Anterior cingulate cortex (tissue), 58 donors: ENCODE data around the gene NEK9.

Source experiments
- DNase-seq, 58 donors: peaks; one replicate each; lab custom pipeline; 2025; lab: John Stamatoyannopoulos, UW

Gene NEK9

GRCh38 chr14:75119056-75119455, 7.8 kb downstream of the NEK9 start:
- DNase-seq, result no peak

- no peak for DNase-seq
Observed at GRCh38 chr14:75113932-75114539, 12.8 kb downstream of the NEK9 start.

DNA sequence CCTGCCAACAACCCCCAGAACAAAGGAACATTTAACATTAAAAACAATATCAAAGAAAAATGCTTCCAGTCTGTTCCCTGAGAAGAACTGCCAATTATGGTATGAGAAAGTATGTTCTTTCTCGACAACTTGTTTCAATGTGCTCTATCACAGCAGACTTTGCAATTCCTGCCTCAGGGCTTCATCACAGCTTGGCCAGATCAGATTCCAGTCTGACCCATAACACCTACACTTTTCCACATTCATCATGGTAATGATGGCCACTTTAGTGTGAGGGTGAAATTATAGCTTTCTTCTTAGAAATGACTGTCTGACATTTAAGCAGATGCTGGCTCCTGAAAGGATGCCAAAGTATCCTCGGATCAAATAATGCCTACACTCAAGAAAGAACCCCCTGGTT, 17.0 kb downstream of the NEK9 start:
- no peak for DNase-seq

GRCh38 chr14:75107186-75107585, 19.7 kb downstream of the NEK9 start:
- DNase-seq, result no peak

DNA sequence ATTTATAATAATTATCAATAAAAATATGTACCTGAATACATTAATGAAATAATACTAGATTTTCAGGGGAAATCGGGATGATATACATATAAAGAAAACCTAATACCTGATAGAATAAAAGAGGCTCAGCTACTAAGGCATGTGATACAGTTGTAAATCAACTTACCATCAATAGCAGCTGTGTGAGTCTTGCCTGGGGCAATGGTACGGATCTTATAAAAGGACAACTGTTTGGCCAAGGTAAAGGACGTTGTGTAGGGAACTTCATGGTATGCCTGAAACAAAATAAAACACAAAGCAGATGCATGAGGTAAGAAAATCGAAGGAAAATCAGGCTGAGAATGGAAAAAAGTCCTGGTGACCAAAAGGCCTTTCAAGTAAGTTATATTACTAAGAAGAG, 25.4 kb downstream of the NEK9 start:
- no peak for DNase-seq

DNA sequence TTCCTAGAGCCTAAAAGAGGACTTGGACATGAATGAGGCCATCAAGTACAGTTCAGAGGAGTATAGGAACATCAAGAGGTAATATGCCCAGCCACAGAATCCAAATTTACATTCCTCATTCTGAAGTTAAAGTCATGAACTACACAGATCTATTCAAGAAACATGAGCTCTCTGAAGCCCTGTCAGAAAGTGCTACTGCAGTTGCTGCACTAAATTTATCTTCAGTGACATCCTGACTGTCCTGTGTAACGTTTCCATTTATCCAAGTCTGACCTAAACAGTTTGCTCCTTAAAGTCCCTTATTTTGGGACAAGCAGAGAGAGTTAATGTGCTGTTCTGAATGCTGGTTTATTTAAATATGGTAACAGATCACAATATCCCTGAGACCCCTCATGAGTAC, 28.2 kb downstream of the NEK9 start:
- DNase-seq, result no peak

- no peak for DNase-seq
Observed at GRCh38 chr14:75098212-75098611, 28.6 kb downstream of the NEK9 start.

GRCh38 chr14:75096959-75097358, 29.9 kb downstream of the NEK9 start:
- DNase-seq, result no peak

DNA sequence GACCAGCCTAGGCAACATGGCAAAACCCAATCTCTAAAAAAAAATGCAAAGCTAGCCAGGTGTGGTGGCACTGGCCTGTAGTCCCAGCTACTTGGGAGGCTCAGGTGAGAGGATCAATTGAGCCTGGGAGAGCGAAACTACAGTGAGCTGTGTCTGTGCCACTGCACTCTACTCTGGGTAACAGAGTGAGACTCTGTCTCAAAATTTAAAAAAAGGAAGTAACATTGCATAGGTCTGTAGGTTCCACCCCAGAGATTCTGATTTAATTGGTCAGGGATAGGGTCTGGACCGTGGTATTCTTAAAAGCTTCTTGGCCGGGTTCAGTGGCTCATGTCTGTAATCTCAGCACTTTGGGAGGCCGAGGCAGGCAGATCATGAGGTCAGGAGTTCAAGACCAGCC, 31.2 kb downstream of the NEK9 start:
- DNase-seq, result no peak

DNA sequence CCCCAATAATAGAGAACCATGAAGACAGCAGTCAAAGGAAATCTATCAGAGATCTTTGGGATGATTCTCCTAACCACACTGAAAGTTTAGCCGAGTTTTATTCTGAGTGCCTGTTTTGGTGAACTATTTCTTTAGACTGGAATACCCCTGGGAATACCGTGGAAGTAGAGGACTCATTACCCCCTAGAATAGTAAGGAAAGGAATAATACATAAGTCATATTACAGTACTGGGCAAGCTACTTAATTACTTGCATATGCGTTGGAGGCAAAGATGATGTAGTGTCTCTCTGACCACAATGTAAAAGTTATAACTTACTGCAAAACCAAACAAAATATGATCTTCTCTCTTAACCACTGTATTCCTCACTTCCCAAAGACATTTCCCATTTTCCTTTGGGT, 32.0 kb downstream of the NEK9 start:
- DNase-seq, result no peak

- DNase-seq, result no peak
Observed at GRCh38 chr14:75092698-75093097, 34.1 kb downstream of the NEK9 start.

DNA sequence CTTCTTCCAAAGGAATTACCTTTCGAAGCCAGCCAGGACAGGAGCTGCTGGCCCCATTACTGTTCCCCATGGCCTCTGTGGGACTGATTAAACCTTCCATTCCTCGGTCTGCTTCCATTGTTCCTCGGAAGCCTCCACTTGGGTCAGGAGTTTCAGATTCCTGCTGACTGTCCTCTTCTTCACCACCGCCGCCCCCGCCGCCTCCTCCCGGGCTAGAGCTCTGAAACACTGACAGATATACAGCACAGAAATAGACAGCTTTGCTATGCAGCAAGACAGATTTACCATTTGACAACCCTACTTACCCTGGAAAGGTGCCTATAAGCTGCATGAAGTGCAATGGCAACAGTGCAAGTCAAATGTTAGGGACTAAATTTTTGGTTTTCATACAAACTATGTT, 35.6 kb downstream of the NEK9 start:
- peak in 8 of 58 donors; percentile 1 to 33 (median 17) for DNase-seq

DNA sequence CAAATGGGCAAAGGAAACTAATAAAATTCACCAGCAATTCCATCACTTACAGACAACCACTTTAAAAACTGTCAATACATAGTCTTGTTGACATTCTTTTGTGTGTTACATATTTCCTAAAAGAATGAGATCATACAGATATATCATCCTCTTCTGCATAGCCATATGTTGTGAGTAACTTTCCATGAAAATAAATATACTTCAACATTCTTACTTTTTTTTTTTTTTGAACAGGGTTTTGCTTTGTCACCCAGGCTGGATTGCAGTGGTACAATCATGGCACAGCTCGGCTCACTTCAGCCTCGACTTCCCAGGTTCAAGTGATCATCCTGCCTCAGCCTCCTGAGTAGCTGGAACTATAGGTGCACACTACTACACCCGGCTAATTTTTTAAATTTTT, 36.5 kb downstream of the NEK9 start:
- no peak for DNase-seq

- peak in 25 of 58 donors; percentile 1 to 68 (median 19) for DNase-seq
Observed at GRCh38 chr14:75088566-75089373, 38.1 kb downstream of the NEK9 start.

DNA sequence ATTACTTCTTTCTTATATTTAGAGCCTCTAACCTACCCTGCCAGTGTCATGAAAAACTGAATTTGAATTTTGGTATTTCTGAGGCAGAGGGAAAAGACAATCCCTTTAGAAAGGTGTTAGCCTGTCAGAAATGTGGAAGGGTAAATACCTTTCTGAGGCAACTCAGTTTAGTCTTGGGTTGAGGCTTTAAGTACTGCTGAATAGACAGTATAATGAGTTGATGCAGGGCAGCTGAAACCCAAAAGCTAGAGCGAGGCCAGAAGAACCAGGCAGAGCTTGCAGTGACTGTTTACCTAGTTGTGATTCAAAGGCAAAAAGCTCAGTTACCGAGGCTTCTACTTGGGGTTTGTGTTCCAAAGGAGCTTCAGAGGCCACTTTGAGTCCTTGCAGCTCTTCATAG, 38.7 kb downstream of the NEK9 start:
- DNase-seq, result no peak

DNA sequence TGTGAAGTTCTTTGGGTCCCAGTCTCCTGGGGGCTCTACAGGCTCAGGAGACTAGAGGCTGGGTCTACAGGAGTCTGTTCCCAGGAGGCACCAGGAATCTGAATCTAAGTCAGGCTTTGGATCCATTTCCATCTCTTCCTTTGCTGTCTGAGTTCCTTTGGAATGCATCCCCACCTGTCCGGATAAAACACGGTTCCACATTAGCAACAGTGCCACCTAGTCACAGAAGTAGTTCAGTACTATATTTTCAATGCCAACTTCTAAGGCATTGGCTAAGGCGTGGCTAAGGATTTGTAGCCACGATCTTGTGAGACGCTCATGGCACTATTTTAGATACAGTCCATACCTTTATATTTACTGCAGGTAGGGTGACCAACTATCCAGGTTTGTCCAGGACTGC, 42.3 kb downstream of the NEK9 start:
- peak in 2 of 58 donors; percentile 1 to 7 for DNase-seq

GRCh38 chr14:75083271-75083670, 43.6 kb downstream of the NEK9 start:
- no peak for DNase-seq

DNA sequence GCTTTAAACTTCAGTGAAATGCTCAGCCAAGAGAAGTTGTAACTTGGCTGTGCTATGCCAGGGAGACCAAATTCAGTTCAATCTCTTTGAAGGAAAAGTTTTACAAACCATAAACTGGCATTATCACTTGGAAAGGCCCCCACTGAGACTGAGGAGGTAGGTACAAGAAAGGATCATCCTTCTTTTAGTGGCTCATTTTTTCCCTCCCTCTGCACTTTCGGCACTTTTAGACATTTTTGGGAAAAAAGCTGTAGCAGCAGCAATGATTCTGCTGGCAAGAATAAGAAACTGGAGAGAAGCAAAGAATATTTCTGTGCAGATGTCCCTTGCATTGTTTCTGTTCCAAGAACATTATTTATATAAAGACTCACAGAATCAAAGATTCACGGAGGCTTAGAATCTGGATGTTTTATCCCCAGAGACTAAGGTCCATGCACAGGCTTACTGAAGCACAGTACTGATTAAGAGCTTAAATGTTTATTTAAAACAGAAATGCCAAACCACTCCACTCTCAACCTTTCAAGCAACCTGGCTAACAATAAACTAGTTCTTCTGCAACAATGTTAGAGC, 45.1 kb downstream of the NEK9 start:
- DNase-seq, result no peak

GRCh38 chr14:75079521-75079920, 47.3 kb downstream of the NEK9 start:
- no peak for DNase-seq

DNA sequence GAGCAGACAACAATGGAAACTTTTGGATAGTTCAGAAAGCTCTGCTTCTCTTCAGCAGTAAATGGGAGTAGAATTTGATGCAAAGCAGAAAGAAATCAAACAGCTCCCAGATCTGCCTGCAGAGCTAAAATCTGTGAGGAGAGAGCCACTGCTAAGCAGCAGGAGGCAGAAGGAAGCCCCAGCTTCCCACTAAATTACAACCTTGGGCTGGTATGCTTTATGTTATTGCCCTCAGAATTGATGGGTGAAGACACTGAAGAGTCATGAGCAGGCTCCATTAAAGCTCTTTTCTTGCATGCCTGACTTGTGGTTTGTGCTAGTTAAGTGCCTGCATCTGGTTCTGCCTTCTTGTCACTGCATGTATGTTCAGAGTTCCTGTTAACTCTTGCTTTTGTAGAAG, 49.1 kb downstream of the NEK9 start:
- DNase-seq, result no peak

DNA sequence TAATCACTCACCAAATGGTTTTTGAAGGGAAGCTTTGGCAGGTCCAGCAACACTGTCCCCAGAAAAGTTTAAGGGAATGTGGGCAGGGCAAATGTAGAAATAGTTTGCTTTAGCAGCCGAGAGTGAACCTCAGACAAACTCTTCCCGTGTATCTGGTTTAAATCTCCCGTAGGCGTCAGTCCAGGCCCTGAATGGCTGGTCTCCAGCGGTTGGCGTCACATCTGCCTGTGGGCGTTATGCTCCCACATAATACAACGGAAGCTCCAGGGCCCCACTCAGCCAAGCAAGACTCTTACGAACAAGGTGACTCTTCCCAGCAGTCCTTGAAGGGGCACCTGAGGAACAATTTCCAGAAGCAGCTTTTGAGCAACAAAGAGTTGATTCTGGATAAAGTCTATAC, 56.5 kb downstream of the NEK9 start:
- no peak for DNase-seq

GRCh38 chr14:75069811-75070145, 57.1 kb downstream of the NEK9 start:
- peak in 3 of 58 donors; percentile 39 to 67 (median 45) for DNase-seq
